T-helper 1 cell treated with Interleukin-12 subunit alpha and Interleukin-12 subunit beta and Interleukin-4 antibody, amounts not matched to agents 30 ng/mL and 1 ng/mL, for 36 hours (primary cell): Measurements from ENCODE around the gene POC1B. TPM values are rescaled to one million over a fixed set of nuclear protein-coding genes. Genes with fewer than 3 reads are reported as not detected.

Experiments
- intact Hi-C: fragments of 100-400 bp; cut with micrococcal nuclease; formaldehyde crosslinking; loops from one replicate; pipeline ENCODE4 v1.15.1; 2024
- total RNA-seq: library from RNA; stranded (reverse); gene quantifications from 2 replicates; pipeline ENCODE4 v1.2.3, GENCODE V29; 2022

Gene POC1B
- total RNA-seq: 32.8 and 33.1 TPM in 2 replicates

DNA sequence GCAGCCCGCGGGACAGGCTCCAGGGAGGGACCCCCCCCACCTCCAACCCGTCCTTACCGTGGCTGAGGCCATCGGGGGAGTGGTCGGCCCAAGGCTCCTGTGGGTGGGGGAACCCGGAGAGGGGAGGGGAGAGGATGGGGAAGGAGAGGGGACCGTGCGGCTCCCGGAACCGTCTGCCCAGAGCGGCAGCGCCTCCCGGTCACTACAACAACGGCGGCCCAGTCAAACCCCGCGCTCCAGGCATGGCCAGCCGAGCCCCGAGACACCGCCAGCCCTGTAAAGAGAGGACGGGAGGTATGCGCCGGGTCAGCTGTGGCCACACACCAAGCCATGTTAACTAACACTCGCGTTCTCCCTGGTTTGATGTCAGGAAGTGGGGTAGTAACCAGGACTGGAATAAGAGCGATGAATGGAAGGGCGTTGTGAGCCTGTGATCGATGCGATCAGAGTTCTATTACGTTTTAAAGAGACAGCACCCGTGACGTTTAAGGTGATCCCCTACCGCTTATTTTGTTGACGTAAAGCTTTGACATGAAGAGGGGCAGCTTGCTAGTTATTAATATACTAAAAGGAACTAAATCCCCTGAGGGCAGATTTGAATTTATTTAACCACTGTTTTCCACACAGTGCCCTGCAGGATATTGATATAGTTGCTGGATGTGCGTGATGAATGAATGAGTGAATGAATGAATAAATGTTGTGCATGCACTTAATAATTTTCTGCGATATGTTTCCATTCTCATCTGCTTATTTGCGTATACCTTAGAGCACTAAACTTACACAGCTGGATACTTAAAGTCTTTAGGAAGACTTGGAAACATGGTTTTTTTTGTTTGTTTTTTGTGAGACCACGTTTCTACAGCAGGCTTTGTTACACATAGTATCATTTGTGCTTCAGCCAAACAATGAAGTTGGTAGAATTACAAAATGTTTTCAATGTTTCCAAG, at the start of gene POC1B:
TSS of gene POC1B (minus strand) at position 224 of the 947 bp plus-strand sequence. CDS start at position 72, 152 bp downstream.
- intact Hi-C loops: loop anchor here (1.0 to 10.0 kb wide), 11 partner anchors 32 to 1384 kb away; partner anchors contain the start of genes CEP290, DUSP6 and TMTC3

DNA sequence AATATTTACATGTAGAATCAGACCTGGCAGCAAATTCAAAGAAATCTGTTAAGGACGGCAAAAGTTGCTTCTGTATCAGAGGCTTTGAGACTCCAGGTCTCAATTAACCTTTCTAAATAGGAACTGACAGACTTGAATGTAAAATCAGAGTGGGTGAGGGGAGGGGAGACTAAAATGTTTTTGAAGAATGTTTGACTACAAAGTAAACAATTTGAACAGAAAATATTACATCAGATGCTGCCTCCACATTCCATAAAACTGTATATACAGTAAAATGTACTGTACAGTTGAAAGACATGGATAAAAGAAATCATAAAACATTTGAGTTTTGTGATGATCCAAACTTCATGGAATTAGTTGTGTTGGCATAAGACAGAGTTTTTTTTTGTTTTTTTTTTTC, 49.5 kb upstream of the POC1B start:
- intact Hi-C loops: no loop called here

GRCh38 chr12:89574736-89575208, 48.9 kb upstream of the POC1B start:
- intact Hi-C loops: no loop called here

DNA sequence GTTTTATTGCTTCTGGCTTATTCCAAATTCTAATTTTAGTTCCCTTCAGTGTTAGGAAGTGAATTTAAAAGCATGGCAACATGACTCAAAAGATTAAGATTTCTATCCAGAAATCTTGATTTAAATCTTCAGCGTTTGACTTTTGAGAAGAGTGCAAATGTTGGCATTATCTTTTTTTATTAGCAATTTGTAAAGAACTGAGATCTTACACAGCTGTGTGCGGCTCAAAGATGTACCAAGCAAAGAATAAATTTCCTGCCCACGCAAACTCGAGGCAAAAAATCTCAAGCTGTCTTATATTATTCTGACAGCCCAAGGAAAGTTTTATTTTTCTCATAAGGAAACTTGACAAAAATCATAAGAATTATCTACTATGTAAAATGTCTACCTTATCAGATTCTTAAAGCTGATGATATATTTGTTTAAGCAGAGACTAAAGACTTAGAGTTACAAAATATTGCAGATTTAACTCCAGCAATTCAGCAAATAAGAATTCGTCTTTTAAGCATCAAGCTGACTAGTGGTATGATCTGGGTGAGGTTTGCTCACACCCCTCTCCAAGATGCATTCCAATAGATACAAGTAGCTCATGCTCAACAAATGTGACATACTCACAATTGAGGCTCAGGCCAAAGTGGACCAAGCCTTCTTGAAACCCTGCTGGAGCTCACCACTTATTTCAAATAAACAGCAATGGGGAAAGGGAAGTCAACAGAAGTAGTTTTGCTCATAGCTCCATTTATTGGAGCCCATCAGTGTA, 47.4 kb upstream of the POC1B start:
- intact Hi-C loops: no loop called here

DNA sequence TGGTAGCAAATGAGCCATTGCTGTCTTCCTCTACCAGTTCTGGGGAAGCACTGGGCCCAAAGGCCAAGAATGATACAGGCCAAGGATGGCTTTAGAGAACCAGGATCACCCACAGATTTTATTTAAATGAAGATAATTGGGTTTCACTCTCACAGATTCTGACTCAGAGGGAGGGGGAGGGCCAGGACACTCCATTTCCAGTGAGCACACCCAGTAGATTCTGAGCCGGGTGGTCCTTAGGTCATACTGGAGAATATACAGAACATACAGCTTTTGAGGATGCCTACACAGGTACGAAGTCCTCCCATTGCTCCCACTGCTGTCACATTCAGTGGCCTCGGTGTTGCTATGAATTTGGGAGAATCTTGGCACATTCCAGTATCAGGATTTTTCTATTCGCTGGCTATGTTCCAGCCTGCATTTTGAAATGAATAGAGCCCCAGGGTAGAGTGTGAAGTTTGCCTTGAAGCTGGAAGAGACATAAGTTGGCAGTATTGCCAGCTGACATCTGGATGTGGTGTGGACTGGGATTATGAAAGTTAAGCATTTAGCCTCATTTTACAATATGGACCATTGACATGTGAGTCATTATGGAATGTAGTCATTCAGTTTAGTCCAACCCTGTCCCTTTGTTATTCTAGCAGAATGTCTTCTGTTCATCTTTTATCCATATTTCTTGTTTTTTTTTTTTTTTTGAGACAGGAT, 45.8 kb upstream of the POC1B start:
- intact Hi-C loops: no loop called here

DNA sequence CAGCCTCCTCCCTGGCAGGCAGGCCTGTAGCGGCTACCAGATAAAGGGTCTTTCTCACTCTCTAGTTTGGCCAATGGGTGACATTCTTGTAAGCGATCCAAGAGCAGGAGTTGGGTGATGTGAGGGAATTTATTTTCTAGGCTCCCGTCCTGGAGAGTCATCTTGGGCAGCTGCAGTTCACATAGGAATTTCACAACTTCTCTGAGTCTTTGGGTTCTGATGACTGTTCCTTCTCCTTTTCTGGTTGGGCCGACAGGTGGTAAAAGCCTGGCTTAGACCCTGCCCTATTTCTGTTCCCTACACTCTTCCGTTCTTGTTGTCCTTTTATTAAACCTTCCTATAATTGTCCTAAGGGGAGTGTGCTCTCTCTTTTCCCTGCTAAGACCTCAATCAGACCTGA, 42.6 kb upstream of the POC1B start:
- intact Hi-C loops: no loop called here

DNA sequence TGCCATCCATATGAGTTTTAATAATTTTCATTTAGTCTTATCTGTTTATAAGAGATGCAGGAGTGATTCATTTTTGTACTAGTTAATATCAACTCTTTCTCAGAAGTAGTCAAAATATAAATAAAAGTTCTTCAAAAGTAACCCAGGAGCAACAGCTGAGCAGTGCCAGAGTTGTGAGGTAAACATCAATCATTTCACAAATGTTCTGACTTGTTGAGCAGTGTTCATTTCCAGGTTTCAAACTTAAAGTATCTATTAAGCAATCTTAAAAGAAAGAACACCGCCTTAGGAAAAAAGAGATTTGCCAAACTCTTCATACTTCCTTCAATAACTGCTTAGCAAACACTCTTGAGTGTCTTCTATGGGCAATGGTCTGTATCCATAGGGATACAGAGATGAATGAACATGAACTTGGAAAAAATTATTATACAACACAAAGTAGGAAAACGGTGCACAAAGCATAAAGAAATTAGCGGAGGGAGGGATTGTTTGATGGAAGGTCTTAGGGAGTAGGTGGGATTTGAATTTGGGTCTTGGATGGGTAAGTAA, 41.9 kb upstream of the POC1B start:
- intact Hi-C loops: no loop called here

DNA sequence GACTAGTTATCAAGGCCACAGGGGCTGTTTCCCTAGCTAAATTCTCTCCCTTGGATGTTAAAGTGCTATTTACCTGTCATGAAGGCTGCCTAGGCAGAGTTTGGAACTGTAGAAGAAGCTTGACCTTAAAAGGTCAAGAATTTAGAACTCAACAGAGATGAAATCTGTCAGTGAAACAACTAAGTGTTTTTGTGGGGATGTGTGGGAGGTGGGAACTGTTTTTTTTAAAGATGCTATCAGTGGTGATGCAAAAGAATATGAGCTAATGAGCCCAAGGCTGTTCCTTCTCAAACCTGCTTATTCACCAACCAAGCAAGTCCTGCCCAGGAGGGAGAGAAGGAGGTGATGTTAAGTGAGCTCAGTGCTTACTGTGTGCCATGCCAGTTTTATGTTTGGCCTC, 40.8 kb upstream of the POC1B start:
- intact Hi-C loops: no loop called here

DNA sequence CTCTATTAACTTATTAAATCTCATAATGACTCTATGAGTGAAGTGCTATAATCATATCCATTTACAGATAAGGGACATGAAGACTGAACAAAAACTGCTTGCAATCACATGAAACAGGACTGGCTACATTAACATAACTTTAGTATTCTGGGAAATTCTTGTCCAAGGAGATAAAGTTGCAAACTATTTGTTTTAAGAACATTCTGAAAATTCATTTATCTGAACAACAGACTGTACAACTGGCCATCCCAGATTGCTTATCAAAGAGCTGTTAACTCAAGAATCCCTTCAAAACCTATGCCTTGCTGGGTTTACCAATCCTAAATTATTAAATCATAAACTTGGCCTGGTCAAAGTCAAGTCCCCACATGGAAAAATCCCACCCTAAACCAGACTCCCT, 39.2 kb upstream of the POC1B start:
- intact Hi-C loops: no loop called here

DNA sequence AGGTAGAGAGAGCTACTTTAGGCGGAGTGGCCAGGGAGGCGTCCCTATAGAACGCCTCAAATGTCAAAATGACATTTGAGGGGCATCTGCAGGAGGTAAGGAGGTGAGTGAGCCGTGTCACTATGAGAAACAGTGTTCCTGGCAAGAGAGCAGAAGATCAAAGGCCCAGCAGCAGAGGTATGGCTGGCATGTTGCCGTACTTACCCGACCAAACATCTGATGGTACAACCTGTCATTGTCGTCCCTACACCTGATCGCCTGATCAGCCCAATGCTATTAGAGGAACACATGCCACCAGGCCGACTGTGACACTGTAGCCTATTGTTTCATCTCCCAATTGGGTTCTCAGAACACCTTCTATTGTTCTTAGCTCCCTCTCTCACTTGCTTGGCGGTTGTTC, 33.9 kb upstream of the POC1B start:
- intact Hi-C loops: no loop called here

- intact Hi-C loops: no loop called here
Observed at GRCh38 chr12:89556976-89557375, 31.1 kb upstream of the POC1B start.

GRCh38 chr12:89552376-89552775, 26.5 kb upstream of the POC1B start:
- intact Hi-C loops: no loop called here

GRCh38 chr12:89551747-89552146, 25.9 kb upstream of the POC1B start:
- intact Hi-C loops: no loop called here

DNA sequence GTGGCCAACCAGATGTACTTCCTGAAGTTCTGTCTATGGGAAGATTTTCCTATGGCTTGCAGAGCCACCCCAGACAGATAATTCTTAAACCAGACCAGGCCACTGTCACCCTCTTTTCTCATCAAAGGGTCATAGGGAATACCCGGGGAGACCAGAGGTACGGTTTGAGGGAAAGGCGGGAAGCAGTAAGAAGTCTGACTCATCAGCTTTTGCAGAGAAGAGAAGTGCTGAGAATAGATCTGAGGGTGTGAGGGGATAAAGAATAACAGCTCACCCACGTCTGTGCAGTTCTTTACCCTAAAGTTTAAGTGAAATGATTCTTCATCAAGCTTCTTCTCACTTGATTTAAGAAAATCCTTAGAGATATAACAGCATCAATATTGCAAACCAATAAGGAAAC, 21.3 kb upstream of the POC1B start:
- intact Hi-C loops: no loop called here

DNA sequence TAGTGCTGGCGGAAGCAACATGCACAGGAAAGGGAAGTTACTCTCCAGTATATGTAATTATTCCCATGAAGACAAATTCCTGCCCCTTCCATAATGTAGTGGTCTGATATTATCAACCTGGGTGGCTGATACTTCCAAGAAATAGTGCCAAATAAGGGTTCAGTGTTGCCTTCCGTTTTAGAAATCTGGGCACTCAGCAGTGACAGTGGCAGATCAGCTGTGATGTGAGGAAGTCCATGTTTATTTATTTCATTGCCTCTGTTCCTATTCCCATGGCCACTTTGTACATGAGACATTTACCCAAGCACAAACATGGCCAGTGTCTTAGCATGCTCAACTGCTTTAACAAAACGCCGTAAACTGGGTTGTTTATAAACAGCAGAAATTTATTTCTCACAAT, 20.3 kb upstream of the POC1B start:
- intact Hi-C loops: no loop called here

DNA sequence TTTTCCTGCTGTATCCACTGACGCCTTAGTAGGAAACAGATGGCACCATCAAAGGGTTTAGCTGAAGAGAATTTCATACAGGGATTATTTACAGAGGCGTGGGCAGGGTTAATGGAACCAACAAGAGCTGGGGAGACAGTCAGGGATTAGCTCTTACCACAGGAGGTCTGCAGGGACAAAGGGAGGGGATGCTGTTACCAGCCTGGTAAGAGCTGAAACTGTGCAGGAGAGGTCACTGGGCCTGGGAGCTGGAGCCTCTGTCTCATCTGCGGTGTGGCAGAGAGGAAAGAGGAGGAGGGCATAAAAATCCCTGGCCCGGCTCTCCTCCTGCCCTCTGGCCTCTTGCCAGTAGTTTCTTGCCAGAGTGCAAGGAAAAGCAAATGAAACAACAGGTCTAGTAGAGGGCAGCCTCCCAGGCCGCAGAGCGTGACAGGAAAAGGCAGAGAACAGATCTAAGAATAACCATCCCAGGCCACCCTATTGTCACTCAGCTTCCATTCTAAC, 18.9 kb upstream of the POC1B start:
- intact Hi-C loops: no loop called here

- intact Hi-C loops: no loop called here
Observed at GRCh38 chr12:89544022-89544421, 18.2 kb upstream of the POC1B start.

- intact Hi-C loops: loop anchor here (1.0 to 2.0 kb wide), 9 partner anchors 164 to 1416 kb away; no protein-coding TSS in a partner anchor
Observed at GRCh38 chr12:89542912-89543592, 17.2 kb upstream of the POC1B start.

GRCh38 chr12:89542236-89542635, 16.4 kb upstream of the POC1B start:
- intact Hi-C loops: loop anchor here (2.0 kb wide), 3 partner anchors 165 to 1367 kb away; no protein-coding TSS in a partner anchor

- intact Hi-C loops: no loop called here
Observed at GRCh38 chr12:89540586-89540985, 14.7 kb upstream of the POC1B start.
